ENCODE results near the gene SCUBE1.

The SCUBE1 gene

DNA sequence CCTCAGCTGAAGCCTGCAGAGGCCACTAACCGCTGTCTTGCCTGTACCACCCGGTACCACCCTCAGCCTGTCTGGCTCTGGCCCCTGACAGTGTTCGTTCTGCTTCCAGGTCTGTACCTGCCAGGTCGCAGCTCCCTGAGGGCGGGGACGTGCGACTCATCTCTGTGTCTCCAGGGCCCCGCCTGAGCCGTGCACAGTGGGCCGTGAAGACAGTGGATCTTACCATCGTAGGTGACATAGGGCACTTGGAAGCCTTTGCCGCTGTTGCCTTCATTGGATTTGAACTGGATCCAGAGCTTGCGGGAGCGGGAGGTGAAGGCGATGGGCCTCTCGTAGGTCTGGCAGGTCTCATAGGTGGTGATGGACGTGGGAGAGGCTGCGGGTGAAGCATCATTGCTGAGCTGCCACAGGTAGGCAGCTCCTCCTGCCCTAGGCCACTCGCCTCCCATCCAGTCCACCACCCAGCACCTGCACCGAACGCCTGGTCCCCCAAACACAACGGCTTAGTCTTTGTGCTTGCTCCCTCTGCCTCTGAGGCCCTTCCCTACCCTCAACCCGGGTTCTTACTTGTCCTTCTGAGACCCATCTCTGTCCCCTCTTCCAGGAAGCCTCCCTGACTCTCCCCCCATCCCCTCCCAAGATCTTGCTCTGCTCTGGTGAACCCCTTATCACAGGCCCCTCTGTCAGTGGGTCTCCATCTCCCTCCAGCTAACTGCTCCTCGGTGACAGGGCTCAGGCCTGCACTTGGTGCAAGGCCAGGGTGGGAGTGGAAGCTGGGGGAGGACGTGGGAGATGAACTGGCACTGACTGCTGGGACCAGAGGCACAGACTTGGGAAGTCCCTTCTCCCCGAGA lies 135.1 kb downstream of the SCUBE1 start:
- no peak overlapping the region for H3K27ac ChIP-seq
- DNase-seq (ENCODE audit: low read depth, low spot score): no peak

DNA sequence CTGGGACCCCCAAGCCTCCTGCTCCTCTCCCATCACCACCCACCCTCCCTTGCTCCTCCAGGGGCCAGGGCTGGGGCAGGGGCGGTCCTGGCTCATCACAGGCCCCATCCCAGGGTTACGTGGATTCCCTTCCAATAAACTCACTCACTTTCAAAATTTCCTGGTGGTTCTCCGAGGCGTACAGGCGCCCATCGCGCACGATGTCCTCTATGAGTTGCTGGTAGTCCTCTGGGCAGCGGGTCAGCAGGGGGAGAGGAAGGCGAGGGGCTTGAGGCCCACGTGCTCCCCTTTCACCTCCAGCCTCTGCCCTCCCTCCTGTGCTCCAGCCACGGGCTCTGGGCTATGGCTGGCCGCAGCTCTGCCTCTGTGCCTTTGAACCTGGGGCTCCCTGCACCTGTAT lies 135.8 kb downstream of the SCUBE1 start:
- no peak overlapping the region for H3K27ac ChIP-seq
- no peak for DNase-seq (ENCODE audit: low read depth, low spot score)

DNA sequence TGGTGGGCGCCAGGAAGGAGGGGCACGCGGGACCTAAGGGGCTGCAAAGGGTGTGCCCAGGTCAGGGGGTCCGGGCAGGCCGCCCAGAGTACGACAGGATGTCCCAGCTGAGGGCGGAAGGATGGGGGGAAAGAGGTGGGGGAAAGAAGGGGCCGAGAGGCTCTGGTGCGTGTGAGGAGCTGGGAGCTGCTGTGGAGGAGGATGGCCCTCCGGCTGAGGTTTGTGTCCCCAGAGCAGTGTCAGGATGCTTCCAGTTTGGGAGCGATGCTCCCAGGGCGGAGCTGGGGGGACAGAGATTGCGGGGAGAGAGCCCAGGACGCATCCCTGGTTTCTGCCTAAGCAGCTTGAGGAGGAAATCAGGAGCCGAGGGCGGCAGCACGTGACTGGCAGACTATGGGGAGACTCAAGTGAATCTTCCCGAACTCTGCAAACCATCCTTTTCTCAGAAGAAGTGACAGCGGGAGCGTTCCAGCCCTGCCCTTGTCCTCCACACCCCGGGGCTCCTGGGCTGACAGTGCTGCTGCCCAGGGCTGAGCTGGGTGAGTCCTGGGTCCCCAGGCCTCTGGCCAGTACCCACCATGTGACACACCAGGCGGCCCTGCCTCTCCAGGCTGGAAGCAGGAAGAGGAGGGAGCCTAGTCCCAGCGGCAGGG lies 136.5 kb downstream of the SCUBE1 start:
- no peak overlapping the region for H3K27ac ChIP-seq
- DNase-seq (ENCODE audit: low read depth, low spot score): no peak

DNA sequence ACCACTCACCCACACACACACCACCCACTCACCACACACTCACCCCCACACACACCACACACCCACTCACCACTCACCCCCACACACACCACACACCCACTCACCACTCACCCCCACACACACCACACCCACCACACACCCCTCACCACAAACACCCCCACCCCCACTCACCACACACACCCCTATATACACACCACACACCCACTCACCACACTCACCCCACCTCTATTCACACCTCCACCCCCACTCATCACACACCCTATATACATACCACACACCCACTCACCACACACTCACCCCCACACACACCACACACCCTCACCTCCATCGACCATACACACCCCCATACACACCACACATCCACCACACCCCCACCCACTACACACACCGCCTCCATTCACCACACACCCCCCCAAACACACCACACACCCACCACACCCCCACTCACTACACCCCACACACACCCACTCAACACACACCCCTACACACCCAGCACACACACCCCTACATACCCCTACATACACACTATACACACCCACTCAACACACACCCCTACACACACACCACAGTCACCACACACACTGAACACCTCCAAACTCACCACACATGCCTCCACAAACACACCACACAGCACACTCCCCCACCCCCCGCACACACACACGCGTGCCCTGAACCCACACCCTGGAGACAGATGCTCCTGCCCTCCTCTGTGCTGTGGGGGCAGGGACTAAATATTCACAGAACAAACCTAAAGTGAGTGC lies 137.2 kb downstream of the SCUBE1 start:
- no peak overlapping the region for H3K27ac ChIP-seq
- no peak for DNase-seq (ENCODE audit: low read depth, low spot score)

DNA sequence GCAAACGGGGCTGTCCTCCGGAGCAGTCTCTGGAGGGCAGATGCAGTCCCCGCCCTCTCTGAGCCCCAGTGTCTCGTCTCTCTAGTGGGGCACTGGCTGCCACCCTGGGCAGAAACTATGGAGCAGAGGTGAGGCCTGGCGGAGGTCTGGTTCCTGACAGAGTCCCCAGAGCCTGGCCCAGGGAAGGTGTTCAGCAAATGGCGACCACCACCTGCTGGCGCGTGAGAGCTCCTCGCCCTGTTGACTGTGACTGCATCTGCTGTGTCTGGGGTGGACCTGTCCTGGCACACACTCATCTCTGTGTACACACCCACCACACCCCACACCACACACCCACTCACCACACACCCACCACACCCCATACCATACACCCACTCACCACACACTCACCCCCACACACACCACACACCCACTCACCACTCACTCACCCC lies 137.9 kb downstream of the SCUBE1 start:
- DNase-seq (ENCODE audit: low read depth, low spot score): no peak
- H3K27ac ChIP-seq: no peak overlapping the region

DNA sequence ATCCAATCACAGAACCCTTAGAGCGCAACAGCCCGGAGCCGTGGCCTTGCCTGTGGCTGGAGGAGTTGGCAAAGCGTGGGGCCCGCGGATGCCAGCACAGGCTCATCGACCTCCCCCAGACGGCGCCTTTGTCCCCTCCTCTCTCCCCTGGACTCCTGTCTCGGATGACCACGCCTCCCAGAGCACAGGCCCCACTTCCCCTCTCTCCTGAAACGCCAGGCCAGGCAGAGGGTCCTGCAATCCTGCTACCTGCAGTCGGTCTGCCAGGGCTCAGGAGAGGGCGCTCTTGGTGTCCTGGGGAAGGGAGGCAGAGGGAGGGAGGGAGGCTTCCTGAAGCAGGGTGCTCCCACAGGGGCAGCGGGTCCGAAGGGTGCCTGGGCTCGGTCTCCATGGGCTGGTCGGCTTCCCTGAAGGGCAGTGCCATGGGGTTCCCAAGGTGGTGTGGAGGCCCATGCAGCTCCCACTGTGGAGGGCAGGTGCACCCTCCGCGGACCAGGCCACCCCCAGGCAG lies 139.6 kb downstream of the SCUBE1 start:
- no peak overlapping the region for H3K27ac ChIP-seq
- no peak for DNase-seq (ENCODE audit: low read depth, low spot score)

DNA sequence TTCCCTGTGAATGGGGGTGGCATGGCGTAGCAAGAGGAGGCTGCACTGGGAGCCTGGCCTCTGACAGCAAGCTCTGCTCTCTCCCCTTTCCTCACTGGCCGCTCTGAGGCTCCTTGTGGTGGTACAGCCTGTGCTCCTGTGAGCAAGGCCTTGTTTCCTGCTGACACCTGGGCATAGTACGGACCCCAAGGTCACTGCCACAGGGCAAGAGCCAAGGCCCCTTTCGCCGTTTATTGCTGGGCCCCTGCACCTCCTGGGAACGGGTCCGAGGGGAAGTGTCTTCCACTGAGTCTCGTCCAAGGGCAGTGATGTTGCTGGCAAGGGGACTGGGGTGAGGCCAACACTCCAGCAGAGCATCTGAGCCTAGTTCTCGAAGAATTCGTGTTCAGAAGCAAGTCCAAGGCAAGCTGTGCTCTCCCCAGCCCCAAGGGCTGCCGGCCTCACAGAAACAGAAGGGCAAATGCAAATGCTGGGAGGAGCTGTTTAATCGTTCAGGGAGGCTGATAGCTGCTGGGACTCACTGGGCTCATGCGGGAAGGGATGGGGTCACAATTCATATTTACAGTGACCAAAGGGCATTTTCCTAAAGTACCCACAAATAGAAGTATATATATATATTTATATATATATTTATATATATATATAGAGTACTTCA lies 140.3 kb downstream of the SCUBE1 start:
- DNase-seq (ENCODE audit: low read depth, low spot score): no peak
- H3K27ac ChIP-seq: no peak overlapping the region

DNA sequence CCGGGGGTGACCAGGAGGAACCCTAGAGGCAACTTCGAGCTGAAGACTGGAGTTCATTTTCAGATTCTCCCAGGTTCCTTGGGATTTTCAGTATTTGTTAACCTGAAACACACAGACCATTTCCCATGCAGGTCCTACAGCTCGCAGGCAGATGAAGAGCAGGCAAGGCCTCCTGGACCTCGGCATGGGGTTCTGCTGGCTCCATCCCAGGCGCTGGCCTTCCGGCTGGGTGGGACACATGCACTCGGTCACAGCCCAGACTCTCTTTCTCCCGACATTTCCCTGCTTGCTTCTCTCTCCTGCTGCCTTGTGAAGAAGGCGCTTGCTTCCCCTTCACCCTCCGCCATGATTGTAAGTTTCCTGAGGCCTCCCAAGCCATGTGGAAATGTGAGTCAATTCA lies 140.8 kb downstream of the SCUBE1 start:
- no peak for DNase-seq (ENCODE audit: low read depth, low spot score)
- no peak overlapping the region for H3K27ac ChIP-seq

DNA sequence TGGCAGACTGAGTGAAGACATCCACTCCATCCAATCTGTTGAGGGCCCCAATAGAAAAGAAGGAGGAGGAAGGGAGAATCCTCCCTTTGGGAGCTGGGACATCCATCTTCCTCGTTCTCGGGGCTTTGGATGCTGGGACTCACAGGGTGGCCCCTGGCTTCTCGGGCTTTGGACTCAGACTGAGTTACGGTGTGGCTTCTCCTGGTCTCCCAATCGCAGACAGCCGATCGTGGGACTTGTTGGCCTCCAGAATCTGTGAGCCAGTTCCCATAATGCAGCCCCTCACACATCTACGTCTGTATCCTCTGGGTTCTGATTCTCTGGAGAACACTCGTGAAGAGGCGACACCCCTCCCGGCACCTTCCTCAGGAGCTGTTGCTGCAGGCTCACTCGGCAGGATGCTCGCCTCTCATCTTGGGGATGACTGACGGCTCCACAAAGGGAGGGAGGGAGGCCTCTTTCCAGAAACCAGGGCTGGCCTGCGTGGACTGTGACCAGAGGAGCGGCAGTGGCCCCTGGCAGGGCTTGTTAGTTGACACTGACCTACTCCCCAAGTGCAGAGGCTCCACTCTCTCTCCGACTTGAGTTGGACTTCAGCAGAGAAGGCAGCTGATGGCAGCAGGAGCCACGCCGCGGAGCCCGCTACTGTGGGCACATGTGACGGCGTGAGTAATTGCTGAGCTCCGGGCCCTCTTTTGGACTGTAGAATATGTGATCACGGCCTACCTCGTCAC lies 141.5 kb downstream of the SCUBE1 start:
- no peak for DNase-seq (ENCODE audit: low read depth, low spot score)
- H3K27ac ChIP-seq: no peak overlapping the region

DNA sequence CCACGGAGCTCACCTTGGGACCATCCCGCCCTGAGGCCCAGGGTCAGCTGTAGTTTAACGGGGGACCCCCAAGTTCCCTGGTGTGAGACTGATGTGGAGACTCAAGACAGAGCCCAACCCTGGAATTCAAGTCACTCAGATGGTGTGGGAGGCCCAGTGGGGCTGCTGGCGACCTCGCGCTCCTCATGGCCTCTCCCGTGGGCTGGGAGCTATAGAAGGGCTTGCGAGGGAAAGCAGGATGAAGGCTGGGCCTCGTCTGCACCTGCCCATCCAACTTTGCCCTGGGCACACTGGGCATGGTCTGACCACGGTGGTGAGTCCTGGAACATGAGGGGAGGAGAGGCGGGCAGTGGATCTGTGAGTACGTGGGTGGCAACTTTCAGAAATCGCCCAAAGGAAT lies 142.6 kb downstream of the SCUBE1 start:
- no peak overlapping the region for H3K27ac ChIP-seq
- no peak for DNase-seq (ENCODE audit: low read depth, low spot score)

DNA sequence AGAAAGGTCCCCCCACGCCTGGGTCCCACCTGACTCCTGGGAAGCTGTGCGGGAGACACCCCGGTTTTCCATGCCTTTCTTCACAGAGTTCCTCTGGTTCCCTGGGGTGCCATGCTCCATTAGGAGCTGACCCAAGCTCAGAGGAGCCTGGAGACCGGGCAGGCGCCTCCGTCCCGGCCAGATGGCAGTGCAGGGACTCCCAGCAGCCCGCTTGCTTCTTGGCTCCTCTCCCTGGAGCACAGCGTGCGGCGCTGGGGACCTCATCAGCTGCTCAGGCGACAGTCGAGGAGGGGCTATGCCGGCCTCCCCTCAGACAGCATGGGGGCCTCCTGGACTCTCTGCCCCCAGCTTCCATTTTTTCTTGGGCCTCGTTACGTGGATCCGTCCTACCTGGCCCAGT lies 143.1 kb downstream of the SCUBE1 start:
- no peak for DNase-seq (ENCODE audit: low read depth, low spot score)
- H3K27ac ChIP-seq: no peak overlapping the region

DNA sequence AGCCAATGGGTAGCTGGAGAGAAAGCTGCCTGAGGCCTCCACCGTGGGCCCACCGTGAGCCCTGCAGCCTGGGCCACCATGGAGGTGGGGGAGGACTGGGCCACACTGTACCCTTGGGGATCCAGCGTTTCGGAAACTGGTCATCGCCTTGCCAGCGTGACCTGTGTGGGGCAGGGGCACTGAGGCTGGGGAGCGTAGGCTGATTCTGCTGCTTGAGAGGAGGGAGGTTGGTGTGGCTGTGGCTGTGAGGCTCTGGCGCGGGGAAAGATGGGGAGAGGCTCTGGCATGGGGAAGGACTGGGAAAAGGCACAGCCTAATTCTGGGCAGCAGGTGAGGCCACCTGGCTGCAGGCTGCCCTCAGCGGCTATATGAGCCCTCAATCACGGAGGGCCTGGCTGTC lies 143.6 kb downstream of the SCUBE1 start:
- no peak overlapping the region for H3K27ac ChIP-seq

DNA sequence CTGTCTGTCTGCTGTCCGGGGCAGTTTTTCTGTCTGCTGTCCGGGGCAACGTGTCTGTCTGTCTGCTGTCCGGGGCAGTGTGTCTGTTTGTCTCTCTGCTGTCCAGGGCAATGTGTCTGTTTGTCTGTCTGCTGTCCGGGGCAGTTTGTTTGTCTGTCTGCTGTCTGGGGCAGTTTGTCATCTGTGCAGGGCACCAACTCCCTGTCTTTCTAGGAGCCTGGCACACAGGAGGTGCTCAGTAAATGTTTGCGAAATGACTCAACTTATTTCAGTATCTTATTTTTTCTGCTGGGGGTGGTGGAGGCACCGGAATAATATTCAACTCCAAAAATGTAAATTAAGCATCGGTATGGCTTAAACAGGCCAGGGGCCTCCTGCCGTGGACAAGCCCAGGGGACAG lies 144.2 kb downstream of the SCUBE1 start:
- no peak overlapping the region for H3K27ac ChIP-seq
- no peak for DNase-seq (ENCODE audit: low read depth, low spot score)

More for the DNA sequence above, 143.6 kb downstream of the SCUBE1 start:
- DNase-seq (ENCODE audit: low read depth, low spot score): no peak

DNA sequence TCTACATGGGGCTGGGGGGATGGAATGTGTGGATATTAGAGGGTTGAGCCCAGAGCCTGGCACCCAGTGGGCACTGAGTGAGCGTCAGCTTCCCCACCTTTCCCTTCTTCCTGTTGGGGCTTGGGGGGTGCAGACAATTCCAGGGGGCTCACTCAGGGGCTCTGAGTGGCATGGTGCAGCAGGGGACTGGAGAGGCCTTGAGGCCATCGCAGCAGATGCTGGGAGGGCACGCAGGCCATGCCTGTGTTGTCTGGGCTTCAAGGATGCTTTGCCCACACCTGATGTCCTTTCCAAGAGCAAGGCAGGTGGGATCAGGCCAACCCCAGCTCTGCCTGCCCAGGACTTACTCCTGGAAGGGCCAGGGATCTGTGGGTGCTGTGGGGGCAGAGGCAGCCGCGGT lies 145.0 kb downstream of the SCUBE1 start:
- H3K27ac ChIP-seq: no peak overlapping the region
- no peak for DNase-seq (ENCODE audit: low read depth, low spot score)

DNA sequence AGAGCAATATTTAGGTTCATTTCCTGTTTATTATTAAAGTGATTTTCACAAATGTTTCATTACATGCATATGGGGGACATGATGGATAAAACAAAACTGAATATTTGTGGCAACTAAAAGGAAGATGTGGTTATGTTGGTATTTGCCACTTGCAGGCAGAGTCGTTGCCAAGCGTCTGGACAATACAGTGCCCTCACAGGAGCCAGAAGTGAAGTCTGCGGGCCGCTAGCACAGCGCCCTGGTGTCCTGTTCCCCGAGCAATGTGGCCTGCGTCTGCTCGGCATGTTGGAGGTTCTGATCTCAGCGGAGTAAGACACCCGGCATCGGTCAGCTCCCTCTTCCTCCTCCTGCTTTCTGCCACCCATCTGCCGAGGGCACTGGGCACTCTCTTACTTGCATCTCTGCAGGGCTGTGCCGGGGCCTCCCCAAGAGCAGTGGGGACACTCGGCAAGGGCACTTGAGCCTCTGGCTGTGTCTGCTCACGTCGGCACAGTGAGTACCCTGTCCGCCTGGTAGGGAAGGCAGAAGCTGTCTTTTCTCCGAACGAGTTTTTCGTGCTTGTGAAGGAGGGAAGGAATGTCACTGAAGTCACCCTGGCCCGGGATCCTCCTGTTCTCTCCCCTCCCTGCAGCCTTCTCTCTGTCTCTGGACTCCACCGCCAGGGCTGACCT lies 145.8 kb downstream of the SCUBE1 start:
- no peak overlapping the region for H3K27ac ChIP-seq
- no peak for DNase-seq (ENCODE audit: low read depth, low spot score)

DNA sequence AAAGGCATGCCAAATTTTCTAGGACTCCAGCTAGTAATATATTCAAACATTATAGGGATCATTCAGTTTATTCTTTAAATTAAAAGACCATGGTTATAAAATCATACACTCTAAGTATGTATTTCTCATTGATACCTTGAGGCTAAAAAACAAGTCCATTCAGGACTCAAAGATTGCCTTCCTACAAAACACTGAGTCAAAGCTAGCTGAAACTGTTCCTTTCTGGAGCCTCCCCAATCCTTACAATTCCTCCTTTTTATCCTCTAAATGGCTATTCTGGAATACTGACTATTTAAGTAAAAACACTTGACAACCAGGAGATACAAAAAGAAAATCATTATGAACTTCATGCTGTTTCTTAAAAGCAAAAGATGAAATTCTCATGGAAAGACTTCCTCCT lies 151.3 kb downstream of the SCUBE1 start:
- no peak for DNase-seq (ENCODE audit: low read depth, low spot score)
- no peak overlapping the region for H3K27ac ChIP-seq

DNA sequence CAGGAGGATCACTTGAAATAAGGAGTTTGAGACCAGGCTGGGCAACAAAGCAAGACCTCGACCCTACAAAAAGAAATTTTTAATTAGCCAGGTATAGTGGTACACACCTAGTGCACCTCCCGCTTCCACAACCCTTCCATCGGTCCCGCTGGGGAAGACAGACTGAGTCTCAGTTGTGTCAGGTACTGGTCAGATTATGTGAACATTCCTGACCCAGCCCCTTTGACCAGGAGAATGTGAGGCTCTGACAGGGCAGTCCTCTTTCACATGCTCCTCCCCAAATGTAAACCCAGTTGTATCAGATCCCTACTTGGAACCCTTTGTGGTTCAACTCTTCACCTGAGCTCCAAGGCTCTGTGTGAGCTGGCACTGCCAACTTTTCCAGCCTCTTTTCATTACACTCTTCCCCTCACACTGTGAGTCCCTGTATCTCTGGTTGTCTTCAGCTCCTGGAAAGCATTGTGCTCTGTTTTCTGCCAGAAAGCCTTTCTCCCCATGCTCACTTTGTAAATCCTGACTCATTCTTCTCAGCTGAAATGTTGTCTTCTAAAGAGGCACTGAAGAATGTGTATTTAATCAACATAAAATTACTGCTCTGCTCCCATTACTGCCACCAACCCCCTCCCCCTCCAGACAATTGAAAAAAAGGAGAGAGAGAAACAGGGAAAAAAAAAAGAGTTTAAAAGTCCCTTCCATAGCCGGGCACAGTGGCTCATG lies 154.2 kb downstream of the SCUBE1 start:
- H3K27ac ChIP-seq: peak overlapping the region; percentile 15
- DNase-seq (ENCODE audit: low read depth, low spot score): no peak

Data from epithelial cell of prostate (primary cell).